ENCODE results near the gene PTPRQ. TPM values are rescaled to one million over a fixed set of nuclear protein-coding genes. Genes with fewer than 3 reads are reported as not detected.

The PTPRQ gene
- total RNA-seq, 1 experiment from 2014 or later = not detected

DNA sequence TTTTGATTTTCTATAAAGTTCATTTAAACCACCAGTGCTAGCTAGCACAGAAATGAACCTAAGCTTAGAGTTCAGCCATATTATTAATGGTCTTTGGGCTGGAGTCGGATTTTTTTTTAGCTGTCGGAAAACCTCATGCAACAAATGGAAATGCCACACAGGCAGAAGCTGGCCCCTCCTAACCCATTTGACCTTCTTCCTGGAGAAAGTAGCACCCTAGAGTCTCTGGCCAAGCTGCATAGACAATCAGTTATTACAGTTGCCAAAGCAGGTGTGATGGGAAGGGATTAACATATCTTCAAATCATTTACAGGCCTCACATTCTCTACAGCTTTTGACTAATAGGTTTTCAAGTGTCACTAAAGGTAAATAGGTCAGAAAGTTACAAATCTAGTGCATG is 49.4 kb downstream of the PTPRQ start:
- Mint-ChIP-seq H3K9me3 (no peaks in the 10 kb centered on the region), H3K4me1 (peaks cover 12% of the 10 kb centered on the region; the same call in 1 of the 2 replicates), H3K27ac (no peak overlapping the region), H3K4me3 (no peak overlapping the region), H3K27me3 (ENCODE audit: low read depth) (no peaks in the 10 kb centered on the region), H3K36me3 (no peaks in the 10 kb centered on the region)
- ATAC-seq (no peak), DNase-seq (ENCODE audit: low spot score) (no peak)
- ChIA-PET CTCF (no interaction called here), POLR2A (no interaction called here)
- TF ChIP-seq, protein P1, sequence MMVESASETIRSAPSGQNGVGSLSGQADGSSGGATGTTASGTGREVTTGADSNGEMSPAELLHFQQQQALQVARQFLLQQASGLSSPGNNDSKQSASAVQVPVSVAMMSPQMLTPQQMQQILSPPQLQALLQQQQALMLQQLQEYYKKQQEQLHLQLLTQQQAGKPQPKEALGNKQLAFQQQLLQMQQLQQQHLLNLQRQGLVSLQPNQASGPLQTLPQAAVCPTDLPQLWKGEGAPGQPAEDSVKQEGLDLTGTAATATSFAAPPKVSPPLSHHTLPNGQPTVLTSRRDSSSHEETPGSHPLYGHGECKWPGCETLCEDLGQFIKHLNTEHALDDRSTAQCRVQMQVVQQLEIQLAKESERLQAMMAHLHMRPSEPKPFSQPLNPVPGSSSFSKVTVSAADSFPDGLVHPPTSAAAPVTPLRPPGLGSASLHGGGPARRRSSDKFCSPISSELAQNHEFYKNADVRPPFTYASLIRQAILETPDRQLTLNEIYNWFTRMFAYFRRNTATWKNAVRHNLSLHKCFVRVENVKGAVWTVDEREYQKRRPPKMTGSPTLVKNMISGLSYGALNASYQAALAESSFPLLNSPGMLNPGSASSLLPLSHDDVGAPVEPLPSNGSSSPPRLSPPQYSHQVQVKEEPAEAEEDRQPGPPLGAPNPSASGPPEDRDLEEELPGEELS (CRISPR knock-in tag; IDR thresholded peaks at IDR 0.05) = no peak
- TF ChIP-seq, protein P2, sequence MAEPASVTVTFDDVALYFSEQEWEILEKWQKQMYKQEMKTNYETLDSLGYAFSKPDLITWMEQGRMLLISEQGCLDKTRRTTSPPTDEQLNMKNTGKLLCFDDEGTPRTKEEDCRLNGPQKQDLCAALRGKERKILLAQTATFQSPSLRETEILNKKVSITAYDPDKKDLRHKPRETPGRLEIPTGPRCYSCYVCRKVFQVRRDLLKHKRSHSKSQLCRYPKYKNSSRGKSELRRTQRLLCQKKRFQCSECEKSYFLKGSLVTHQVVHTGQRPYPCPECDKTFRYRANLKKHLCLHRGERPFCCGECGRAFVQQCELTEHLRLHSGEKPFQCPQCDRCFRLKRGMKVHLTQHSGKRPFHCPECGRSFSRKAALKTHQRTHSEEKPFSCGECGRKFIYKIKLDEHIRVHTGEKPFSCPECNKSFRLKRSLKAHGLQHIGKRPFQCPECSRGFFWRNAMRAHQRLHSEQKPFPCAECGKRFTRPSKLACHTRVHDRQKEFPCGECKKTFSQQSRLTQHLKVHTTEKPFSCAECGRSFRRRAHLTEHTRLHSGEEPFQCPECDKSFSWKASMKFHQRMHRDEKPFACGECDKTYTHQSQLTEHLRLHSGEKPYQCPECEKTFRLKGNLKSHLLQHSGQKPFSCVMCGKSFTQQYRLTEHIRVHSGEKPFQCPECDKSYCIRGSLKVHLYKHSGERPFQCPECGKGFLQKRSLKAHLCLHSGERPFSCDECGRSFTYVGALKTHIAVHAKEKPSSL (CRISPR knock-in tag; conservative IDR thresholded peaks at IDR 0.05) = no peak
- TF ChIP-seq JAZF1 (CRISPR knock-in tag; IDR thresholded peaks at IDR 0.05) (no peak), ZBTB21 (CRISPR knock-in tag; IDR thresholded peaks at IDR 0.05; ENCODE audit: borderline replicate concordance) (no peak), KAT7 (CRISPR knock-in tag; IDR thresholded peaks at IDR 0.05; ENCODE audit: borderline replicate concordance) (no peak), ZNF232 (CRISPR knock-in tag; IDR thresholded peaks at IDR 0.05) (no peak), TEAD4 (CRISPR knock-in tag; IDR thresholded peaks at IDR 0.05) (no peak), CREM (CRISPR knock-in tag; IDR thresholded peaks at IDR 0.05) (no peak), EMX1 (CRISPR knock-in tag; IDR thresholded peaks at IDR 0.05) (no peak), ELF4 (CRISPR knock-in tag; IDR thresholded peaks at IDR 0.05; ENCODE audit: low read depth) (no peak), RELA (CRISPR knock-in tag; IDR thresholded peaks at IDR 0.05; ENCODE audit: borderline replicate concordance) (no peak)
- TF ChIP-seq, protein P3, sequence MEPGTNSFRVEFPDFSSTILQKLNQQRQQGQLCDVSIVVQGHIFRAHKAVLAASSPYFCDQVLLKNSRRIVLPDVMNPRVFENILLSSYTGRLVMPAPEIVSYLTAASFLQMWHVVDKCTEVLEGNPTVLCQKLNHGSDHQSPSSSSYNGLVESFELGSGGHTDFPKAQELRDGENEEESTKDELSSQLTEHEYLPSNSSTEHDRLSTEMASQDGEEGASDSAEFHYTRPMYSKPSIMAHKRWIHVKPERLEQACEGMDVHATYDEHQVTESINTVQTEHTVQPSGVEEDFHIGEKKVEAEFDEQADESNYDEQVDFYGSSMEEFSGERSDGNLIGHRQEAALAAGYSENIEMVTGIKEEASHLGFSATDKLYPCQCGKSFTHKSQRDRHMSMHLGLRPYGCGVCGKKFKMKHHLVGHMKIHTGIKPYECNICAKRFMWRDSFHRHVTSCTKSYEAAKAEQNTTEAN (CRISPR knock-in tag; IDR thresholded peaks at IDR 0.05) = no peak

DNA sequence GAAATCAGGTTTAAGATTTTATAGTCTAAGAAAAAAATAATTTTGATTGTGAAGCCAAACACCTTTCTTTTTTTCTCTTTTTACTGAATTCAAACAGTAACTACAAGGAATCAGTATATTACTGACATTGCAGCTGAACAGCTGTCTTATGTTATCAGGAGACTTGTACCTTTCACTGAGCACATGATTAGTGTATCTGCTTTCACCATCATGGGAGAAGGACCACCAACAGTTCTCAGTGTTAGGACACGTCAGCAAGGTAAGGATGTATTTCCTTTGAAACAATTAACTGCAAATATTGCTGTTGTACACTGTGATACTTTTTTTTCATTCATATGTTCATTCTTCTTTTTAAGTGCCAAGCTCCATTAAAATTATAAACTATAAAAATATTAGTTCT is 50.8 kb downstream of the PTPRQ start:
- H3K9me3 Mint-ChIP-seq = no peaks in the 10 kb centered on the region
- CTCF ChIA-PET = no interaction called here

DNA sequence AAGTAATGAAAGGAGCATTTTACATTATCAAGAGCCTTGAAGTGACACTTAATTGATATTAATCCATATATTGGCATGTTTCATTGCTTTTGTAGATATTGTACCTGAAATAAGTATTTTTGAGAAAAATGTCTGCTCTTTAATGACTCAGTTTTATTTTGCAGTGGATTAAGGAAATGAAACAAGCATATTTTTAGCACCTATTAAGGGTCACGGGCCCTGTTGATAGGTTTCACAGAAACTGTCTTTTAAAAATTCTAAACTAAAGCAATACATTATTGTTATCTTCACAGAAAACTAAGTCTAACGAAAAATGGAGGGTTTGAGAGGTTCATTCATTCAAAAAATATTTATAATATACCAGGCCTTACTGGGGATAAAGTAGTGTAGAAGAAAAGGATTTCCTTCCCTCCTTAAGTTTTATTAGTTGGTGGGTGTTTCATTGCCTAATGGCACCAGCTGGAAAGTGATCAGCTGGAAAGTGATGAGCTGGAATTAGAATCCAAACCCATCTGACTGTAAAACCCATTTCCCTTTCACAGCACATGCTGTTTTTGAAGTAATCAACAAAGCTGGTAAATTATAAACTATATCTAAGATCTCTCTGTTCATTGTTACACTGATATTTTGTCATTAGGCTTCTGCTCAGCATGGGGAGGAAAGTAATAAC is 54.2 kb downstream of the PTPRQ start:
- CTCF ChIA-PET = no interaction called here
- no peak for ATAC-seq
- Mint-ChIP-seq H3K36me3 (no peaks in the 10 kb centered on the region), H3K27ac (no peak overlapping the region), H3K27me3 (ENCODE audit: low read depth) (no peaks in the 10 kb centered on the region), H3K4me3 (no peak overlapping the region), H3K9me3 (no peaks in the 10 kb centered on the region), H3K4me1 (no peaks in the 10 kb centered on the region)
- POLR2A ChIA-PET = no interaction called here
- TF ChIP-seq ZNF396 (CRISPR knock-in tag; IDR thresholded peaks at IDR 0.05; ENCODE audit: borderline replicate concordance) = no peak
- no peak for DNase-seq (ENCODE audit: low spot score)

More for the DNA sequence above, 50.8 kb downstream of the PTPRQ start:
- no peaks in the 10 kb centered on the region for H3K36me3 Mint-ChIP-seq
- peaks cover 12% of the 10 kb centered on the region; the same call in 1 of the 2 replicates for H3K4me1 Mint-ChIP-seq
- TF ChIP-seq ZNF219 (CRISPR knock-in tag; IDR thresholded peaks at IDR 0.05; ENCODE audit: borderline replicate concordance) = no peak
- no peak for TF ChIP-seq SP1 (CRISPR knock-in tag; conservative IDR thresholded peaks at IDR 0.05)
- TF ChIP-seq MYBL2 (CRISPR knock-in tag; IDR thresholded peaks at IDR 0.05) = no peak
- no peak for TF ChIP-seq NR2C2 (CRISPR knock-in tag; IDR thresholded peaks at IDR 0.05)
- POLR2A ChIA-PET = no interaction called here
- ATAC-seq (no peak), DNase-seq (ENCODE audit: low spot score) (no peak)
- H3K27ac Mint-ChIP-seq = no peak overlapping the region
- no peaks in the 10 kb centered on the region for H3K27me3 Mint-ChIP-seq (ENCODE audit: low read depth)
- no peak overlapping the region for H3K4me3 Mint-ChIP-seq
